Colonic mucosa (tissue), 4 donors: ENCODE results near the gene C16orf74. TPM values are rescaled to one million over a fixed set of nuclear protein-coding genes. Genes with fewer than 3 reads are reported as not detected.

Source experiments
- DNase-seq: peaks from one replicate; pipeline ENCODE4 v3.0.0-alpha.2; 2020
- H3K27ac ChIP-seq: fragments of 200-600 bp; one replicate; pipeline ENCODE4 v1.8.0; 2021
- H3K27me3 ChIP-seq: fragments of 200-600 bp; one replicate; pipeline ENCODE4 v1.8.0; 2021
- H3K36me3 ChIP-seq: fragments of 200-600 bp; one replicate; pipeline ENCODE4 v1.8.0; 2021
- H3K4me1 ChIP-seq: fragments of 200-600 bp; one replicate; pipeline ENCODE4 v1.8.0; 2021; ENCODE audit warnings: mild to moderate bottlenecking
- H3K4me3 ChIP-seq: fragments of 200-600 bp; one replicate; pipeline ENCODE4 v1.8.0; 2021
- H3K9ac ChIP-seq, 2 donors: one replicate each; pipeline ENCODE4 v1.7.0; 2013; ENCODE audit warnings: control low read depth in 2 of 2, low read depth in 2 of 2, low read length in 2 of 2
- H3K9me3 ChIP-seq: fragments of 200-600 bp; one replicate; pipeline ENCODE4 v1.8.0; 2021
- CTCF ChIP-seq: fragments of 200-600 bp; IDR thresholded peaks from one replicate; pipeline ENCODE4 v1.8.0; 2022; ENCODE audit warnings: antibody characterized with exemption, mild to moderate bottlenecking
- intact Hi-C: fragments of 100-400 bp; cut with DNase I; formaldehyde crosslinking; loops from one replicate; pipeline ENCODE4 v1.14.1; 2022
- total RNA-seq, 2 donors: library from RNA; stranded (reverse); fragmentation: NEBNext Ultra II Directional in 1 of 2; extraction: Animal tissue kit (Norgen Biotek cat#: 25700) in 1 of 2; gene quantifications; one replicate each; pipeline ENCODE4 v1.2.1, GENCODE V29; 2021
- donor health status: healthy.
- donor health status: DM: no; HTN: no; CAD: no.
- donor health status: DM: no; HTN: no; CAD: no.

The C16orf74 gene
- total RNA-seq, 2 donors from 2014 or later: 0.37 to 0.96 TPM

GRCh38 chr16:85698459-85698891 lies 52.4 kb downstream of the C16orf74 start:
- no peaks in the 10 kb centered on the region for H3K9me3 ChIP-seq
- intact Hi-C loops: no loop called here
- H3K4me3 ChIP-seq: no peak overlapping the region
- no peaks in the 10 kb centered on the region for H3K36me3 ChIP-seq
- H3K9ac ChIP-seq: no peak overlapping the region
- DNase-seq: no peak
- TF ChIP-seq CTCF: no peak
- no peaks in the 10 kb centered on the region for H3K27me3 ChIP-seq
- no peak overlapping the region for H3K27ac ChIP-seq
- no peaks in the 10 kb centered on the region for H3K4me1 ChIP-seq

GRCh38 chr16:85697431-85697830 lies 53.5 kb downstream of the C16orf74 start:
- Histone ChIP-seq H3K9me3 (no peaks in the 10 kb centered on the region), H3K4me3 (no peak overlapping the region), H3K36me3 (no peaks in the 10 kb centered on the region), H3K4me1 (no peaks in the 10 kb centered on the region), H3K9ac (no peak overlapping the region), H3K27ac (no peak overlapping the region), H3K27me3 (no peaks in the 10 kb centered on the region)
- no peak for TF ChIP-seq CTCF
- DNase-seq: no peak
- intact Hi-C loops: no loop called here

DNA sequence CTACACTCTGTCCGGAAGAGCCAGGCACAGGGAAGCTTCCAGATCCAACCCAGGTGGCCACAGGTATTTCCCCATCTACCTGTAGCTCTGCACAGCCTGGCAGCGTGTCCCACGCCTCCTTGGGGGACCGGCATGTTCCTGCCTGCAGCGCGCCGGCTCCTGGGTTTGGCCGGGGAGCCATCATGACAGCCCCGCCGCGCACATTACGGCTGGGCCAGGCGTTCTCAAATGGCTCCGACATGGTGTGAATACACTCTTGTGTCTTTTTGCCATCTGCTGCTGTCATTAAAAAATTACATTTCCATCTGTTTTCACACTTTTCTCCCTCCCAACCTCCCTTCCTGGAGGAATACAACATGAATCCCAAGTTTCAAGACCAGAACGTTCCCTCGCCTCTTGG lies 54.1 kb downstream of the C16orf74 start:
- H3K27ac ChIP-seq: no peak overlapping the region
- H3K27me3 ChIP-seq: no peaks in the 10 kb centered on the region
- H3K4me3 ChIP-seq: no peak overlapping the region
- TF ChIP-seq CTCF: no peak
- intact Hi-C loops: no loop called here
- H3K36me3 ChIP-seq: no peaks in the 10 kb centered on the region
- H3K4me1 ChIP-seq: no peaks in the 10 kb centered on the region
- H3K9me3 ChIP-seq: no peaks in the 10 kb centered on the region
- DNase-seq: no peak
- H3K9ac ChIP-seq: no peak overlapping the region

- H3K27ac ChIP-seq: no peak overlapping the region
- H3K4me1 ChIP-seq: no peaks in the 10 kb centered on the region
- intact Hi-C loops: no loop called here
- no peak overlapping the region for H3K4me3 ChIP-seq
- no peaks in the 10 kb centered on the region for H3K36me3 ChIP-seq
- H3K9ac ChIP-seq: no peak overlapping the region
- H3K9me3 ChIP-seq: no peaks in the 10 kb centered on the region
- no peak for TF ChIP-seq CTCF
- DNase-seq: no peak
- no peaks in the 10 kb centered on the region for H3K27me3 ChIP-seq
Observed at GRCh38 chr16:85695196-85696128, 55.4 kb downstream of the C16orf74 start.

DNA sequence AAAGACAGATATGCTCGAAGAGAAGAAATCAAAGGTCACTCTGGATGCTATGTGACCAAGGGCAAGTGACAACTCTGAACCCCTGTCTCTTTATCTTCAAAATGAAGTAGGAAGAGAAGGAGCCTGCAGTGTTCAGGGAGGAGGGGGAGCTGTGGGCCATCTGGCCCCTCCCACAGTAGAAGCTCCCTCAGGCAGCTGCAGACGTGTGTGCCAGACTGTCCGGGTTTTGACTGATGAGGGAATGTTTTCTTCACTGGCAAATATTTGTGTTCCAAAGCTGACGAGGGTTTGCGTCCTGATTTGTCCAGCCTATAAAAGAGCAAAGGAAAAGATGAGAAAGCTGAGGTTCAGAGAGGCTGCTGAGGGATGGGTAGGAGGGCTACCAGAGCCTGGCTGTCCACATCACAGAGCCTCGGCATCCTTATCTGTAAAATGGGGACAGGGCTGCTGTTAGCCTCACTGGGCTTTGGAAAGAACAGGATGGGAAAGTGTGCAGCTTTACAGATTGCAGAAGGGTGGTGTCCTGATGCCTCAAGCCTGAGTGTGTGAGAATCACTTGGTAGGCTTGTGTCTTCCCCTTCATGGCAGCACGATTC lies 60.3 kb downstream of the C16orf74 start:
- Histone ChIP-seq H3K4me1 (no peaks in the 10 kb centered on the region), H3K9me3 (no peaks in the 10 kb centered on the region), H3K27ac (no peak overlapping the region), H3K9ac (no peak overlapping the region), H3K27me3 (no peaks in the 10 kb centered on the region), H3K4me3 (no peak overlapping the region), H3K36me3 (no peaks in the 10 kb centered on the region)
- intact Hi-C loops: no loop called here
- no peak for TF ChIP-seq CTCF
- no peak for DNase-seq
